ENCODE results near the gene RAPGEF4. TPM values are rescaled to one million over a fixed set of nuclear protein-coding genes. Genes with fewer than 3 reads are reported as not detected.

RAPGEF4 gene
- total RNA-seq, 1 experiment from 2014 or later: 1.4 TPM

GRCh38 chr2:172896661-172897081 is 161.0 kb downstream of the RAPGEF4 start:
- no peaks in the 10 kb centered on the region for H3K79me2 ChIP-seq (ENCODE audit: insufficient read depth, low read length)
- H3K23me2 ChIP-seq (ENCODE audit: insufficient read length, low read depth, low read length, poor library complexity, severe bottlenecking): no peaks in the 10 kb centered on the region
- no peak overlapping the region for H3T11ph ChIP-seq (ENCODE audit: low read length)
- no peak for DNase-seq
- WGBS (ENCODE audit: extremely low coverage, insufficient read length, low lambda C conversion rate): no CpG with 5 or more reads among the region's 4 CpGs
- H2AFZ ChIP-seq (ENCODE audit: low read length): no peak overlapping the region
- H3K9me3 ChIP-seq (ENCODE audit: control insufficient read depth, low read depth, low read length): no peaks in the 10 kb centered on the region
- H3K18ac ChIP-seq (ENCODE audit: insufficient read length, low read depth, low read length): no peak overlapping the region
- H2BK15ac ChIP-seq (ENCODE audit: low read depth, low read length): no peak overlapping the region
- no peak overlapping the region for H4K91ac ChIP-seq (ENCODE audit: insufficient read length, low read depth, low read length)
- no peaks in the 10 kb centered on the region; the same call in 1 of the 2 replicates for H3K27me3 Mint-ChIP-seq (ENCODE audit: low read depth)
- H2BK20ac ChIP-seq (ENCODE audit: low read depth, low read length, poor library complexity, severe bottlenecking): no peak overlapping the region
- peaks cover 2% of the 10 kb centered on the region for H4K20me1 ChIP-seq (ENCODE audit: control insufficient read depth, insufficient read depth, insufficient read length)
- TF ChIP-seq, protein P1, sequence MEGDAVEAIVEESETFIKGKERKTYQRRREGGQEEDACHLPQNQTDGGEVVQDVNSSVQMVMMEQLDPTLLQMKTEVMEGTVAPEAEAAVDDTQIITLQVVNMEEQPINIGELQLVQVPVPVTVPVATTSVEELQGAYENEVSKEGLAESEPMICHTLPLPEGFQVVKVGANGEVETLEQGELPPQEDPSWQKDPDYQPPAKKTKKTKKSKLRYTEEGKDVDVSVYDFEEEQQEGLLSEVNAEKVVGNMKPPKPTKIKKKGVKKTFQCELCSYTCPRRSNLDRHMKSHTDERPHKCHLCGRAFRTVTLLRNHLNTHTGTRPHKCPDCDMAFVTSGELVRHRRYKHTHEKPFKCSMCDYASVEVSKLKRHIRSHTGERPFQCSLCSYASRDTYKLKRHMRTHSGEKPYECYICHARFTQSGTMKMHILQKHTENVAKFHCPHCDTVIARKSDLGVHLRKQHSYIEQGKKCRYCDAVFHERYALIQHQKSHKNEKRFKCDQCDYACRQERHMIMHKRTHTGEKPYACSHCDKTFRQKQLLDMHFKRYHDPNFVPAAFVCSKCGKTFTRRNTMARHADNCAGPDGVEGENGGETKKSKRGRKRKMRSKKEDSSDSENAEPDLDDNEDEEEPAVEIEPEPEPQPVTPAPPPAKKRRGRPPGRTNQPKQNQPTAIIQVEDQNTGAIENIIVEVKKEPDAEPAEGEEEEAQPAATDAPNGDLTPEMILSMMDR (conservative IDR thresholded peaks at IDR 0.05): no peak
- no peak overlapping the region for H4K5ac ChIP-seq (ENCODE audit: insufficient read length, low read depth, low read length)
- H2BK5ac ChIP-seq (ENCODE audit: insufficient read length, low read length): no peak overlapping the region
- H3K27ac ChIP-seq (ENCODE audit: insufficient read length, low read depth, low read length): no peak overlapping the region
- no peak overlapping the region for H3K14ac ChIP-seq (ENCODE audit: insufficient read depth, low read length)
- H3K79me1 ChIP-seq (ENCODE audit: insufficient read depth, low read depth, low read length, poor library complexity, severe bottlenecking): no peaks in the 10 kb centered on the region
- H3K4ac ChIP-seq (ENCODE audit: low read depth, low read length): no peak overlapping the region
- H2AK5ac ChIP-seq (ENCODE audit: insufficient read length, low read length): no peak overlapping the region
- H3K36me3 Mint-ChIP-seq (ENCODE audit: insufficient read depth in 1 of 3, low read depth in 3 of 3): no peaks in the 10 kb centered on the region
- no peak overlapping the region for H3K27ac Mint-ChIP-seq
- no peak overlapping the region for H3K23ac ChIP-seq (ENCODE audit: insufficient read length, low read depth, low read length)
- no peak overlapping the region for H4K8ac ChIP-seq (replicated peaks; ENCODE audit: insufficient read length, low read depth, low read length)
- no peak overlapping the region for H3K4me3 Mint-ChIP-seq
- H2BK120ac ChIP-seq (ENCODE audit: low read depth, low read length, poor library complexity, severe bottlenecking): no peak overlapping the region
- H3K4me2 ChIP-seq (ENCODE audit: insufficient read depth, insufficient read length, low read length): no peak overlapping the region
- H3K9me3 Mint-ChIP-seq: no peaks in the 10 kb centered on the region
- no peak overlapping the region for H3K56ac ChIP-seq (ENCODE audit: insufficient read length, low read depth, low read length)
- H3K4me1 Mint-ChIP-seq: peaks cover 0 to under 1% of the 10 kb centered on the region in 2 experiments; a peak in 2 of 4 replicates
- H3K27me3 ChIP-seq (ENCODE audit: insufficient read depth, low read length): no peaks in the 10 kb centered on the region
- no peak overlapping the region for H2BK12ac ChIP-seq (ENCODE audit: insufficient read length, low read depth, low read length)
- H3K9ac ChIP-seq (ENCODE audit: extremely low read depth, insufficient read length, low read length): no peak overlapping the region
- no peaks in the 10 kb centered on the region for H3K4me1 ChIP-seq (ENCODE audit: insufficient read depth, low read length)
